SK-N-SH treated with all-trans-retinoic acid at 6 μM for 48 hours (cell line): Measurements from ENCODE around the gene NME8.

Experiments used
- ATAC-seq: fragments of 200-7000 bp; cut with Tn5 transposase; 3 replicates; pipeline ENCODE4 v1.9.1; 2020; ENCODE audit warnings: mild to moderate bottlenecking, moderate library complexity
- ARNTL ChIP-seq: fragments of 450-650 bp; formaldehyde crosslinking; IDR thresholded peaks from 2 replicates; pipeline ENCODE4 v1.5.0; 2020; ENCODE audit warnings: low read depth, mild to moderate bottlenecking, moderate library complexity, borderline replicate concordance
- CREB5 ChIP-seq: fragments of 250-450 bp; sonication (Bioruptor Pico); IDR thresholded peaks from 2 replicates; pipeline ENCODE4 v1.5.1; 2020; ENCODE audit warnings: low read depth, mild to moderate bottlenecking, moderate library complexity
- CSDC2 ChIP-seq: fragments of 250-450 bp; sonication (Bioruptor Pico); IDR thresholded peaks from 2 replicates; pipeline ENCODE4 v1.5.0; 2020; ENCODE audit warnings: mild to moderate bottlenecking, moderate library complexity
- CSRNP3 ChIP-seq: fragments of 250-450 bp; sonication (Bioruptor Pico); IDR thresholded peaks from 2 replicates; pipeline ENCODE4 v1.5.1; 2021; ENCODE audit warnings: mild to moderate bottlenecking, moderate library complexity
- ESRRG ChIP-seq: fragments of 250-450 bp; sonication (Bioruptor Pico); IDR thresholded peaks from 2 replicates; pipeline ENCODE4 v1.6.1; 2021; ENCODE audit warnings: mild to moderate bottlenecking
- GLIS3 ChIP-seq: fragments of 250-450 bp; sonication (Bioruptor Pico); IDR thresholded peaks from 2 replicates; pipeline ENCODE4 v1.5.0; 2020; ENCODE audit warnings: mild to moderate bottlenecking, moderate library complexity
- ISL1 ChIP-seq: fragments of 250-450 bp; sonication (Bioruptor Pico); IDR thresholded peaks from 2 replicates; pipeline ENCODE4 v2.1.2; 2022; ENCODE audit warnings: mild to moderate bottlenecking, moderate library complexity
- OSR1 ChIP-seq: fragments of 250-450 bp; sonication (Bioruptor Pico); IDR thresholded peaks from 2 replicates; pipeline ENCODE4 v1.8.0; 2022; ENCODE audit warnings: moderate library complexity, mild to moderate bottlenecking, inconsistent platforms
- PATZ1 ChIP-seq: fragments of 250-450 bp; sonication (Bioruptor Pico); IDR thresholded peaks from 2 replicates; pipeline ENCODE4 v1.8.0; 2020; ENCODE audit warnings: mild to moderate bottlenecking, moderate library complexity, borderline replicate concordance
- POU6F1 ChIP-seq: fragments of 250-450 bp; sonication (Bioruptor Pico); IDR thresholded peaks from 2 replicates; pipeline ENCODE4 v1.8.0; 2021; ENCODE audit warnings: low read depth, mild to moderate bottlenecking, moderate library complexity, borderline replicate concordance
- RARB ChIP-seq: fragments of 250-450 bp; sonication (Bioruptor Pico); IDR thresholded peaks from 2 replicates; pipeline ENCODE4 v1.8.0; 2021; ENCODE audit warnings: mild to moderate bottlenecking, moderate library complexity
- SNAI2 ChIP-seq: fragments of 250-450 bp; sonication (Bioruptor Pico); IDR thresholded peaks from 2 replicates; pipeline ENCODE4 v1.5.0; 2020; ENCODE audit warnings: mild to moderate bottlenecking, moderate library complexity
- TCF4 ChIP-seq: fragments of 250-450 bp; sonication (Bioruptor Pico); IDR thresholded peaks from 2 replicates; pipeline ENCODE4 v1.8.0; 2021; ENCODE audit warnings: mild to moderate bottlenecking, moderate library complexity, borderline replicate concordance
- TSHZ2 ChIP-seq: fragments of 250-450 bp; sonication (Bioruptor Pico); IDR thresholded peaks from 2 replicates; pipeline ENCODE4 v1.5.0; 2020; ENCODE audit warnings: mild to moderate bottlenecking, moderate library complexity
- ZFP3 ChIP-seq: fragments of 250-450 bp; sonication (Bioruptor Pico); IDR thresholded peaks from 2 replicates; pipeline ENCODE4 v1.5.0; 2020; ENCODE audit warnings: mild to moderate bottlenecking, moderate library complexity
- ZFP30 ChIP-seq: fragments of 450-650 bp; formaldehyde crosslinking; IDR thresholded peaks from 2 replicates; pipeline ENCODE4 v1.5.0; 2022; ENCODE audit warnings: mild to moderate bottlenecking, moderate library complexity
- ZNF70 ChIP-seq: fragments of 450-650 bp; formaldehyde crosslinking; IDR thresholded peaks from 2 replicates; pipeline ENCODE4 v1.5.0; 2020; ENCODE audit warnings: mild to moderate bottlenecking, moderate library complexity
- ZNF8 ChIP-seq: fragments of 450-650 bp; formaldehyde crosslinking; IDR thresholded peaks from 2 replicates; pipeline ENCODE4 v1.5.0; 2020; ENCODE audit warnings: mild to moderate bottlenecking, moderate library complexity

The NME8 gene

GRCh38 chr7:37912756-37913155 lies 64.4 kb downstream of the NME8 start:
- 0 out of 2 replicates have a peak, but pooled peaks have one; percentile 70 for TF ChIP-seq SNAI2 (CRISPR knock-in tag)
- no peak for TF ChIP-seq TCF4 (CRISPR knock-in tag)
- 0 out of 2 replicates have a peak, but pooled peaks have one; percentile 45 for TF ChIP-seq CSDC2 (CRISPR knock-in tag)
- TF ChIP-seq, all 23 proteins: peak for 2
- no peak for ATAC-seq

- no peak for ATAC-seq
- no peak for TF ChIP-seq CSRNP3 (CRISPR knock-in tag)
- peak; percentile 32; the same call in 1 of the 2 replicates for TF ChIP-seq ISL1 (CRISPR knock-in tag)
Observed at GRCh38 chr7:37915438-37915837, 67.0 kb downstream of the NME8 start.

- TF ChIP-seq OSR1 (CRISPR knock-in tag): no peak
- TF ChIP-seq ZFP30: no peak
- TF ChIP-seq TCF4 (CRISPR knock-in tag): no peak
- no peak for TF ChIP-seq ARNTL
- no peak for TF ChIP-seq ZNF8 (CRISPR knock-in tag)
- TF ChIP-seq ISL1 (CRISPR knock-in tag): no peak
- no peak for TF ChIP-seq ZFP3 (CRISPR knock-in tag)
- ATAC-seq: peak; percentile 1; the same call in 2 of the 3 replicates
Observed at GRCh38 chr7:37916017-37916672, 67.7 kb downstream of the NME8 start.

GRCh38 chr7:37916673-37917660 lies 68.6 kb downstream of the NME8 start, which contains the start of gene SFRP4:
Gene SFRP4, minus strand, starts transcription at chr7:37916817. Its CDS starts 280 bp downstream, at chr7:37916537.
- TF ChIP-seq GLIS3 (CRISPR knock-in tag) (no peak), ZFP3 (CRISPR knock-in tag) (no peak; the same call in 1 of the 2 replicates), TSHZ2 (no peak), RARB (no peak), POU6F1 (no peak), ZFP30 (no peak), CSRNP3 (CRISPR knock-in tag) (no peak), CREB5 (no peak), ZNF70 (CRISPR knock-in tag) (no peak), ESRRG (CRISPR knock-in tag) (no peak), PATZ1 (CRISPR knock-in tag) (no peak), ARNTL (no peak), CSDC2 (CRISPR knock-in tag) (no peak)
- peak; percentile 70 for ATAC-seq
